ENCODE results near the gene ADAMTS14. TPM values are rescaled to one million over a fixed set of nuclear protein-coding genes. Genes with fewer than 3 reads are reported as not detected.
A peak's percentile ranks its signal among the peaks of the same experiment; 100 is the strongest.

ADAMTS14 gene
- total RNA-seq, 2 experiments from 2014 or later: 0.05 TPM; not detected in 1

DNA sequence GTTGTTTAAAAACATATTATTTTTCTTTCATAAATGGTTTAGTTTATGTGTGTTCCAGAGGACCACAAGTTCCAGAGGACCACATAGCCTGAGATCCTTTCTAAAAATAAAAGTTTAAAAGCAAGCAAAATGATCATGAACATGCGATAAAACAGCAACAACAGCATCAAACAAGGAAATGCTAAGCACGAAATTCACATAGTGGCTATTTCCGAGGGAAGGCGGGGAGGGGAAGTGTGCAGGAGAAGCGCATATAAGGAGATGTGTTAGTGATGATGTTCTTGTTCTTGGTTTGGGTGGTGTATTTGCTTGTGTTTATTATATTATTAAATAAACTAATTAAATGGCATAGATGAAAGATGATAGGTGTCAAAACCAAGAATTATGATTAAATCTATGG, 111.7 kb downstream of the ADAMTS14 start:
- POLR2A ChIA-PET: no interaction called here
- H3K4me3 Mint-ChIP-seq: no peak overlapping the region
- no peak overlapping the region for H3K27ac Mint-ChIP-seq
- peaks cover 11% of the 10 kb centered on the region for H3K27me3 Mint-ChIP-seq (ENCODE audit: low read depth)
- no peaks in the 10 kb centered on the region for H3K36me3 Mint-ChIP-seq (ENCODE audit: low read depth)
- CTCF ChIA-PET: no interaction called here
- ATAC-seq: no peak
- H3K4me1 Mint-ChIP-seq (ENCODE audit: low read depth): peaks cover 32% of the 10 kb centered on the region
- DNase-seq: no peak
- H3K9me3 Mint-ChIP-seq (ENCODE audit: insufficient read depth): no peaks in the 10 kb centered on the region

DNA sequence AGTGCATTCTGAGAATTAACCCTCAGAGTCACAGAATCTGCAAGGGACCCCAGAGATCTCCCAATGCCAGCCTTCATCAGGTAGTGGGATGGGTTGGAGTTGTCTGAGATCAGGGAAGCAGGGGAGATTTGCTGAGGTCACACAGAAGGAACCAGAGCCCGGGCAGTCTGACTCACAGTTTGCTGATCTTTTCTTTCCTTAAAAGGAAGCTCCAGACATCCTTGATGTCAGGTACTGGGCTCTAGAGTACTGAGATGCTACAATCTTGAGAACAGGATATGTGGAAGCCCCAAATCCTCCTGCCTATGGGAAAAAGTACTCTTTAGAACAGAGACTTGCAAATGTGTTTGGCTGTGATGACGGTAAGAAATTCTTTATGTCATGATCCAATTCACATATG, 112.2 kb downstream of the ADAMTS14 start:
- CTCF ChIA-PET: no interaction called here

DNA sequence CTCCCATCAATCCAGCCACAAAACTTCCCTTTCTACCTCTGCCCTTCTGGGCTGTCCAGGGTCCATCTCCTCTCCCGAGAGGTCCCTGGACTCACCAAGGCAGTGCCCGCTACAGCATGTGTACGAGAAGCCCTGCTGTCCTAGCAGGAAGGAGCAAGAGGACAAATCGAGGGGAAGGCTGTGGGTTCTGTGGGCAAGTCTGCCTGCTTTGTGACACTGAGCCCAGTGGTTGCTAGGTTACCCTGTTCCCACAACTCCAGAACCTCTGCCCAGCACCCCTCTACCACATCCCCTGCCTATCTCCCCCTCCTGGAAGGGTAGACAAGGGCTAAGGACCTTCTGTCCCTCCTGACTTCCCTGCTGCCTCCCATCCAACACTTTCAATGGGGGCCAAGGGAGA, 112.9 kb downstream of the ADAMTS14 start, which contains the start of gene TBATA:
Gene TBATA (minus strand): TSS at position 188 of the 400 bp plus-strand sequence. CDS start 1,998 bp downstream, outside the sequence.
- Mint-ChIP-seq H3K4me3 (no peak within 1 kb of the TSS), H3K27ac (peak within 1 kb of the TSS; percentile 36), H3K27me3 (ENCODE audit: low read depth) (peaks cover 11% of the 10 kb centered on the region), H3K36me3 (ENCODE audit: low read depth) (no peaks in the 10 kb centered on the region), H3K9me3 (ENCODE audit: insufficient read depth) (no peaks in the 10 kb centered on the region), H3K4me1 (ENCODE audit: low read depth) (peaks cover 34% of the 10 kb centered on the region)
- POLR2A ChIA-PET: no interaction called here
- ATAC-seq (peak; percentile 71), DNase-seq (peak; percentile 59)
- CTCF ChIA-PET: no interaction called here

More for the DNA sequence above, 112.2 kb downstream of the ADAMTS14 start:
- no peak overlapping the region for H3K4me3 Mint-ChIP-seq
- H3K36me3 Mint-ChIP-seq (ENCODE audit: low read depth): no peaks in the 10 kb centered on the region
- POLR2A ChIA-PET: no interaction called here
- H3K4me1 Mint-ChIP-seq (ENCODE audit: low read depth): peaks cover 32% of the 10 kb centered on the region
- H3K9me3 Mint-ChIP-seq (ENCODE audit: insufficient read depth): no peaks in the 10 kb centered on the region
- H3K27ac Mint-ChIP-seq: no peak overlapping the region
- DNase-seq (no peak), ATAC-seq (no peak)
- H3K27me3 Mint-ChIP-seq (ENCODE audit: low read depth): peaks cover 11% of the 10 kb centered on the region

DNA sequence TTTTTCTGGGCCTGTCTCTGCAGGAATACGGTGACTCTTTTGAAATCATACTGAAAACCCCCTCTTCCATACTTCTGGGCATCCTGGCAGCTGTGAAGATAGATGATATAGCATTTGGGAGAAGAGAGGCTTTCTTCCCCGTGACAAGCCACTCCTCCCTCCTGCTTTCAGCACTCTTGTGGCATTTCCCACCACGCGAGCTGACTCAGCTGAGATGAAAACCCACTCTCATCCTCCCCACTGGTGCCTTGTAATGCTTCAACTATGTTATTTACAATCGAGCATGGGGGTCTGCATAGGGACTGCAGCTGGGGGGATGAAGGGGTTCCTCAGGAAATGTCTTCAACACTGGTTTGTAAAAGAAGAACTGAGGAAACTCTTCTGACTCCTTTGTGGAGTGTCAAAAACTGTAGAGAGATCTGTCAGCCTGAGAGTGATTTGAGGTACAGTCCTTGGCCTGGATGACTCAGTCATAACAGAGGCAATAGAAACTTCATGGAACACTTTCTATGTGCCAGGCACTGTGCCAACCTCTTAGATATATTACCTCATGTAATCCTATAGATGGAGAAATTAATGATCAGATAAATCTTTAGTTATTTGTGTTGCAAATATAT, 114.6 kb downstream of the ADAMTS14 start:
- H3K27me3 Mint-ChIP-seq (ENCODE audit: low read depth): peaks cover 14% of the 10 kb centered on the region
- ChIA-PET POLR2A (no interaction called here), CTCF (no interaction called here)
- H3K4me1 Mint-ChIP-seq (ENCODE audit: low read depth): peaks cover 50% of the 10 kb centered on the region
- ATAC-seq (peak; percentile 38), DNase-seq (peak; percentile 31)
- no peak overlapping the region for H3K27ac Mint-ChIP-seq
- H3K36me3 Mint-ChIP-seq (ENCODE audit: low read depth): no peaks in the 10 kb centered on the region
- no peak overlapping the region for H3K4me3 Mint-ChIP-seq
- no peaks in the 10 kb centered on the region for H3K9me3 Mint-ChIP-seq (ENCODE audit: insufficient read depth)

DNA sequence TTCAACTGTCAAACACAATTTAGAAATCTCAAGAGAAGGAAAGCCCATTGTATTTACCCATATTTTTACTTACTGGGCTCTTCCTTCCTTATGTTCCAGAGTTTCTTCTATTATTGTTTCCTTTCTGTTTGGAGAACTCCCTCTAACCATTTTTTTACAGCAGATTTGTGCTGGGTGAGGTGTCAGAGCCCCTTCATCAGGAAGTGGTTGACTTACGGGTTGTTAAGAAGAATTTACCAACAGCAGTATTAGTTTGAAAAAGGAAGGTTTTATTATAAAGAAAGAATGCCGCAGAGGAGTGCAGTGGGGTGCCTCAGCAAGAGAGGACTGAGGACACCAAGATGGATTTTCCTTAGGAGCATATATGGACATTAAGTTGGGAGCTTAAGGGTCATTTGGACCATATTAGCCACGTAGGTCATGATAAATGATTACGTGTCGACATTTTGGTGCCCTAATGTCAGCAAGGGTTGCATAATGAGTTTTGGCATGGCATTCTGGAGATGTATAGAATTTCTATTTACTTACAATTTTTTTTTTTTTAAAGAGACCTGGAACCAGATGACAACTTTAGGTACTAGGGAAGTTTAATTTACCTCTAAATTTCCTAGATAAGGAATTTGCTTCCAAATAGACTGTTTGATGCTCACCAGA, 119.2 kb downstream of the ADAMTS14 start:
- no peak overlapping the region for H3K27ac Mint-ChIP-seq
- no peak overlapping the region for H3K4me3 Mint-ChIP-seq
- no peak for ATAC-seq
- ChIA-PET POLR2A (no interaction called here), CTCF (no interaction called here)
- H3K9me3 Mint-ChIP-seq (ENCODE audit: insufficient read depth): peaks cover 2% of the 10 kb centered on the region
- peaks cover 24% of the 10 kb centered on the region for H3K27me3 Mint-ChIP-seq (ENCODE audit: low read depth)
- DNase-seq: no peak
- H3K36me3 Mint-ChIP-seq (ENCODE audit: low read depth): no peaks in the 10 kb centered on the region
- peaks cover 30% of the 10 kb centered on the region for H3K4me1 Mint-ChIP-seq (ENCODE audit: low read depth)

GRCh38 chr10:70795613-70796012, 123.3 kb downstream of the ADAMTS14 start:
- H3K36me3 Mint-ChIP-seq (ENCODE audit: low read depth): no peaks in the 10 kb centered on the region
- ATAC-seq (no peak), DNase-seq (no peak)
- no peak overlapping the region for H3K27ac Mint-ChIP-seq
- peaks cover 6% of the 10 kb centered on the region for H3K9me3 Mint-ChIP-seq (ENCODE audit: insufficient read depth)
- CTCF ChIA-PET: interaction anchor here (1.6 kb wide), 1 partner anchor 246 kb away, joined by 3 read pairs; no protein-coding TSS in a partner anchor
- POLR2A ChIA-PET: no interaction called here
- H3K27me3 Mint-ChIP-seq (ENCODE audit: low read depth): peaks cover 35% of the 10 kb centered on the region
- no peak overlapping the region for H3K4me3 Mint-ChIP-seq
- H3K4me1 Mint-ChIP-seq (ENCODE audit: low read depth): peaks cover 14% of the 10 kb centered on the region

- H3K27me3 Mint-ChIP-seq (ENCODE audit: low read depth): peaks cover 32% of the 10 kb centered on the region
- no peak overlapping the region for H3K4me3 Mint-ChIP-seq
- H3K27ac Mint-ChIP-seq: no peak overlapping the region
- POLR2A ChIA-PET: interaction anchor here (0.6 kb wide), 1 partner anchor 15 kb away, joined by 3 read pairs; no protein-coding TSS in a partner anchor
- H3K36me3 Mint-ChIP-seq (ENCODE audit: low read depth): no peaks in the 10 kb centered on the region
- CTCF ChIA-PET: no interaction called here
- peaks cover 6% of the 10 kb centered on the region for H3K9me3 Mint-ChIP-seq (ENCODE audit: insufficient read depth)
- ATAC-seq (no peak), DNase-seq (no peak)
- H3K4me1 Mint-ChIP-seq (ENCODE audit: low read depth): no peaks in the 10 kb centered on the region
Measured at GRCh38 chr10:70797840-70798239, 125.5 kb downstream of the ADAMTS14 start.

- CTCF ChIA-PET: no interaction called here
- POLR2A ChIA-PET: no interaction called here
- no peaks in the 10 kb centered on the region for H3K4me1 Mint-ChIP-seq (ENCODE audit: low read depth)
- ATAC-seq: no peak
- H3K4me3 Mint-ChIP-seq: no peak overlapping the region
- peak; percentile 12 for DNase-seq
- no peaks in the 10 kb centered on the region for H3K36me3 Mint-ChIP-seq (ENCODE audit: low read depth)
- no peak overlapping the region for H3K27ac Mint-ChIP-seq
- H3K27me3 Mint-ChIP-seq (ENCODE audit: low read depth): peaks cover 30% of the 10 kb centered on the region
- peaks cover 6% of the 10 kb centered on the region for H3K9me3 Mint-ChIP-seq (ENCODE audit: insufficient read depth)
Measured at GRCh38 chr10:70799124-70799523, 126.8 kb downstream of the ADAMTS14 start.

GRCh38 chr10:70801854-70802253, 129.5 kb downstream of the ADAMTS14 start:
- ChIA-PET POLR2A (no interaction called here), CTCF (no interaction called here)
- Mint-ChIP-seq H3K4me3 (no peak overlapping the region), H3K27me3 (ENCODE audit: low read depth) (peaks cover 28% of the 10 kb centered on the region), H3K36me3 (ENCODE audit: low read depth) (no peaks in the 10 kb centered on the region), H3K27ac (no peak overlapping the region), H3K4me1 (ENCODE audit: low read depth) (no peaks in the 10 kb centered on the region), H3K9me3 (ENCODE audit: insufficient read depth) (peaks cover under 1% of the 10 kb centered on the region)
- DNase-seq (no peak), ATAC-seq (no peak)

GRCh38 chr10:70803775-70804420, 131.6 kb downstream of the ADAMTS14 start:
- peaks cover 23% of the 10 kb centered on the region for H3K27me3 Mint-ChIP-seq (ENCODE audit: low read depth)
- POLR2A ChIA-PET: no interaction called here

GRCh38 chr10:70804421-70804808, 132.1 kb downstream of the ADAMTS14 start:
- no peak overlapping the region for H3K4me3 Mint-ChIP-seq
- DNase-seq (no peak), ATAC-seq (no peak)
- no peaks in the 10 kb centered on the region for H3K36me3 Mint-ChIP-seq (ENCODE audit: low read depth)
- ChIA-PET CTCF (no interaction called here), POLR2A (no interaction called here)
- H3K9me3 Mint-ChIP-seq (ENCODE audit: insufficient read depth): no peaks in the 10 kb centered on the region
- no peaks in the 10 kb centered on the region for H3K4me1 Mint-ChIP-seq (ENCODE audit: low read depth)
- peaks cover 19% of the 10 kb centered on the region for H3K27me3 Mint-ChIP-seq (ENCODE audit: low read depth)
- H3K27ac Mint-ChIP-seq: no peak overlapping the region

More at GRCh38 chr10:70803775-70804420, 131.6 kb downstream of the ADAMTS14 start:
- Mint-ChIP-seq H3K27ac (no peak overlapping the region), H3K4me1 (ENCODE audit: low read depth) (no peaks in the 10 kb centered on the region), H3K9me3 (ENCODE audit: insufficient read depth) (no peaks in the 10 kb centered on the region), H3K36me3 (ENCODE audit: low read depth) (no peaks in the 10 kb centered on the region), H3K4me3 (no peak overlapping the region)
- DNase-seq: no peak
- CTCF ChIA-PET: no interaction called here
- no peak for ATAC-seq

GRCh38 chr10:70805619-70806215, 133.4 kb downstream of the ADAMTS14 start:
- H3K4me1 Mint-ChIP-seq (ENCODE audit: low read depth): no peaks in the 10 kb centered on the region
- DNase-seq (no peak), ATAC-seq (no peak)
- ChIA-PET CTCF (interaction anchor here (1.9 kb wide), 1 partner anchor 11 kb away, joined by 5 read pairs; the partner anchor contains the start of gene SGPL1), POLR2A (no interaction called here)
- no peaks in the 10 kb centered on the region for H3K9me3 Mint-ChIP-seq (ENCODE audit: insufficient read depth)
- no peaks in the 10 kb centered on the region for H3K36me3 Mint-ChIP-seq (ENCODE audit: low read depth)
- peaks cover 17% of the 10 kb centered on the region for H3K27me3 Mint-ChIP-seq (ENCODE audit: low read depth)
- H3K4me3 Mint-ChIP-seq: no peak overlapping the region
- H3K27ac Mint-ChIP-seq: no peak overlapping the region
